Esophagus muscularis mucosa (tissue), 4 donors: Measurements from ENCODE around the gene AHCY. TPM values are rescaled to one million over a fixed set of nuclear protein-coding genes. Genes with fewer than 3 reads are reported as not detected.
A peak's percentile ranks its signal among the peaks of the same experiment; 100 is the strongest.
"Not testable (repeated sequence)": the region's sequence is repeated elsewhere in the genome, so short reads cannot be mapped to it uniquely, and the experiment has no call there.

Experiments used
- DNase-seq: peaks from one replicate; pipeline ENCODE4 v3.0.0-alpha.2; 2017; ENCODE audit errors: extremely low spot score
- H3K27ac ChIP-seq, 4 donors: fragments of 200-600 bp; sonication (generic); replicated peaks in 1 of 4; 1 replicate in 3 of 4; 2 replicates in 1 of 4; pipeline ENCODE4 v1.5.1; 2016 to 2019; ENCODE audit warnings: mild to moderate bottlenecking in 1 of 4
- H3K27me3 ChIP-seq, 4 donors: fragments of 200-600 bp; sonication (generic); one replicate each; pipeline versions ENCODE4 v1.5.1 to v1.6.0; 2016 to 2019
- H3K36me3 ChIP-seq, 4 donors: fragments of 200-600 bp; sonication (generic); one replicate each; pipeline ENCODE4 v1.5.1; 2016 to 2019
- H3K4me1 ChIP-seq, 4 donors: fragments of 200-600 bp; sonication (generic); one replicate each; pipeline ENCODE4 v1.5.1; 2016 to 2019
- H3K4me3 ChIP-seq, 4 donors: fragments of 200-600 bp; sonication (generic); 1 replicate in 2 of 4; 2 replicates in 2 of 4; pipeline ENCODE4 v1.5.1; 2016 to 2019; ENCODE audit warnings: mild to moderate bottlenecking in 4 of 4, moderate library complexity in 1 of 4
- H3K9me3 ChIP-seq, 4 donors: fragments of 200-600 bp; sonication (generic); 1 replicate in 3 of 4; 2 replicates in 1 of 4; pipeline ENCODE4 v1.5.1; 2016 to 2019
- CTCF ChIP-seq, 3 experiments: fragments of 200-600 bp in 2 of 3; fragments of 450-650 bp in 1 of 3; sonication (generic) in 2 of 3; IDR thresholded peaks; one replicate each; pipeline ENCODE4 v1.5.1; 2017 to 2019; ENCODE audit warnings: antibody characterized with exemption in 3 of 3, mild to moderate bottlenecking in 2 of 3, moderate library complexity in 1 of 3
- EP300 ChIP-seq: sonication (generic); formaldehyde crosslinking; IDR thresholded peaks from one replicate; pipeline ENCODE4 v1.6.1; 2017; ENCODE audit warnings: antibody characterized with exemption
- POLR2A ChIP-seq: fragments of 450-650 bp; IDR thresholded peaks from one replicate; pipeline ENCODE4 v1.6.1; 2017; ENCODE audit warnings: antibody characterized with exemption, moderate library complexity, mild to moderate bottlenecking, low read depth
- POLR2AphosphoS5 ChIP-seq, 2 donors: sonication (generic); formaldehyde crosslinking; IDR thresholded peaks; one replicate each; pipeline ENCODE4 v1.6.1; 2017; ENCODE audit warnings: antibody characterized with exemption in 2 of 2
- WGBS: methylation state at CpG from one replicate; pipeline ENCODE4 v1.1.5; 2018; 5-methylcytosine and 5-hydroxymethylcytosine counted together
- intact Hi-C: fragments of 100-400 bp; cut with DNase I; formaldehyde crosslinking; loops from one replicate; pipeline ENCODE4 v1.15.1; 2023
- total RNA-seq, 4 donors: library from RNA; depleted of rRNA; stranded (reverse); fragments of >200 nt; gene quantifications; one replicate each; pipeline versions ENCODE4 v1.1.0 to v1.2.1, GENCODE V29; 2016

The AHCY gene
- total RNA-seq, 4 donors from 2014 or later = 52.7 to 77.0 (median 71.0) TPM

- intact Hi-C loops = no loop called here
- no peak overlapping the region for H3K4me3 ChIP-seq
- no peak for DNase-seq
Measured at GRCh38 chr20:34262488-34263288, 40.5 kb downstream of the AHCY start.

GRCh38 chr20:34260208-34260942 lies 42.8 kb downstream of the AHCY start:
- H3K27me3 ChIP-seq = no peaks in the 10 kb centered on the region
- no peak overlapping the region for H3K27ac ChIP-seq
- no peak for DNase-seq
- no peak overlapping the region for H3K4me3 ChIP-seq
- intact Hi-C loops = no loop called here
- H3K36me3 ChIP-seq = no peaks in the 10 kb centered on the region
- TF ChIP-seq POLR2A (no peak), POLR2AphosphoS5 (IDR thresholded peaks at IDR 0.05) (no peak), CTCF (IDR thresholded peaks at IDR 0.05) (no peak), EP300 (no peak)
- no peaks in the 10 kb centered on the region for H3K9me3 ChIP-seq
- 97% methylated on average over 5 of the region's 5 CpGs for WGBS
- peaks cover 4 to 10% (median 7%) of the 10 kb centered on the region in 4 donors for H3K4me1 ChIP-seq

More at GRCh38 chr20:34262488-34263288, 40.5 kb downstream of the AHCY start:
- no peaks in the 10 kb centered on the region for H3K27me3 ChIP-seq
- WGBS = 48% methylated on average over 9 of the region's 9 CpGs
- peak overlapping the region in 2 of 4 donors; percentile 13 to 60 for H3K27ac ChIP-seq
- peaks cover 4 to 10% (median 7%) of the 10 kb centered on the region in 4 donors for H3K4me1 ChIP-seq
- H3K9me3 ChIP-seq = no peaks in the 10 kb centered on the region
- no peaks in the 10 kb centered on the region for H3K36me3 ChIP-seq
- TF ChIP-seq EP300 = no peak
- TF ChIP-seq POLR2A = no peak
- no peak for TF ChIP-seq POLR2AphosphoS5 (IDR thresholded peaks at IDR 0.05)

- H3K36me3 ChIP-seq = no peaks in the 10 kb centered on the region
- H3K9me3 ChIP-seq = no peaks in the 10 kb centered on the region
- H3K27ac ChIP-seq = no peak overlapping the region
- 83% methylated on average over 5 of the region's 5 CpGs for WGBS
- no peak overlapping the region for H3K4me3 ChIP-seq
- intact Hi-C loops = no loop called here
- H3K4me1 ChIP-seq = no peaks in the 10 kb centered on the region
- no peak for DNase-seq
- no peaks in the 10 kb centered on the region for H3K27me3 ChIP-seq
- TF ChIP-seq CTCF (IDR thresholded peaks at IDR 0.05) = no peak
- TF ChIP-seq EP300 = no peak
- TF ChIP-seq POLR2AphosphoS5 (IDR thresholded peaks at IDR 0.05) = no peak
Measured at GRCh38 chr20:34256629-34257124, 46.5 kb downstream of the AHCY start.

- H3K4me3 ChIP-seq = no peak overlapping the region
- H3K4me1 ChIP-seq = no peaks in the 10 kb centered on the region
- WGBS = 89% methylated on average over 1 of the region's 1 CpG
- no peaks in the 10 kb centered on the region for H3K9me3 ChIP-seq
- H3K36me3 ChIP-seq = no peaks in the 10 kb centered on the region
- no peak for DNase-seq
- intact Hi-C loops = no loop called here
- no peaks in the 10 kb centered on the region for H3K27me3 ChIP-seq
- no peak for TF ChIP-seq POLR2A
- TF ChIP-seq POLR2AphosphoS5 (IDR thresholded peaks at IDR 0.05) = no peak
- TF ChIP-seq EP300 = no peak
- TF ChIP-seq CTCF (IDR thresholded peaks at IDR 0.05) = no peak
- H3K27ac ChIP-seq = no peak overlapping the region
Measured at GRCh38 chr20:34254979-34255378, 48.2 kb downstream of the AHCY start.

GRCh38 chr20:34252431-34253086 lies 50.6 kb downstream of the AHCY start:
- DNase-seq, H3K4me3 ChIP-seq, H3K36me3 ChIP-seq, H3K27me3 ChIP-seq, H3K27ac ChIP-seq, intact Hi-C loops, H3K9me3 ChIP-seq, H3K4me1 ChIP-seq: not testable (repeated sequence)
- WGBS = 62% methylated on average over 7 of the region's 7 CpGs
